GM21390 (cell line): ENCODE data around the gene KRT34.
"Not testable (repeated sequence)": the region's sequence is repeated elsewhere in the genome, so short reads cannot be mapped to it uniquely, and the experiment has no call there.

Source experiments
- ATAC-seq: cut with Tn5 transposase; IDR thresholded peaks from one replicate; pipeline ENCODE4 v1.9.1; 2021; ENCODE audit not compliant: unreplicated experiment

KRT34 gene

GRCh38 chr17:41404024-41404671 is 22.0 kb upstream of the KRT34 start:
- no peak for ATAC-seq

DNA sequence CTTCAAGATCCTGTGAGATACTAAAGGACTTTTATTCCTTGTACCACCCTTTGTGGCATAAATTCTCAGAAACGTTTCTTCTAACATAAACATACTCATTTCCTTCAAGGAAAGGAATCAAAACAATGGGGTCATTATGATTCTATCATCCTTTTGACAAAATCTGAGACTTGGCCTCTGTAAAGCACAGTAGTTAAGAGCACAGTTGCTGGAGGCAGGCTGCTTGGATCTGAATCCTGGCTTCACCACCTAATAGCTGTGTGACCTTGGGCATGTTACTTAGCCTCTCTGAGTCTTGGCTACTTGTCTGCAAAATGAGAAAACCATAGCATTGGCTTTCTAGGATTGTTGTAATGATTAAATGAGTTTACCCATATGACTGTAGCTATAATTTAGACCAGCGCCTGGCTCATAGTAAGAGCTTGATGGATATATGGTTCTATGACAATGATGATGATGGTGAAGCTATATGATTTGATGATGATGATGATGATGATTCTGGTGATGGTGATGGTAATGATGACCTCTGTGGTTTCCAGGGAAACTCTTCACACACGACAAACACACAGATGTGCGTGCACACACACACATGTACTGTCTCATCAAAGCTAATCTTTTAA is 21.4 kb upstream of the KRT34 start:
- no peak for ATAC-seq

- ATAC-seq: no peak
Observed at GRCh38 chr17:41402161-41402560, 20.1 kb upstream of the KRT34 start.

- no peak for ATAC-seq
Observed at GRCh38 chr17:41396996-41397660, 15.0 kb upstream of the KRT34 start, which contains the start of gene KRT31. Gene KRT31, minus strand, starts transcription at chr17:41397608. Its CDS starts 69 bp downstream, at chr17:41397539.

DNA sequence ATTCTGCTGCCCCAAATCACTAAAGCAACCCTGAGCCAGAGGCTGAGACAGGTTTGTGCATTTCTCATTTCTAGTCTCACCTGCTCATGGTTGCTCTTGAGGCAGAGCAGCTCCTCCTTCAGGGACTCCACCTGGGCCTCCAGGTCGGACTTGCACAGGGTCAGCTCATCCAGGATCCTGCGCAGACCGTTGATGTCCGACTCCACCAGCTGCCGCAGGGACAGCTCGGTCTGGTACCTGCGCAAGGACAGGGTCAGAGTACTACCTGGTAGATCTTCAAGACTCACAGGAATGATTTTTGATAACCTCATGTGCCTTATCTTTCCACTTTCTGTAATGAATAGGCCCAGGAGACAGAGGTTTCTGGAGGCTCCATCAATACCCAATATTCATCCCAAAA is 14.2 kb upstream of the KRT34 start:
- no peak for ATAC-seq

DNA sequence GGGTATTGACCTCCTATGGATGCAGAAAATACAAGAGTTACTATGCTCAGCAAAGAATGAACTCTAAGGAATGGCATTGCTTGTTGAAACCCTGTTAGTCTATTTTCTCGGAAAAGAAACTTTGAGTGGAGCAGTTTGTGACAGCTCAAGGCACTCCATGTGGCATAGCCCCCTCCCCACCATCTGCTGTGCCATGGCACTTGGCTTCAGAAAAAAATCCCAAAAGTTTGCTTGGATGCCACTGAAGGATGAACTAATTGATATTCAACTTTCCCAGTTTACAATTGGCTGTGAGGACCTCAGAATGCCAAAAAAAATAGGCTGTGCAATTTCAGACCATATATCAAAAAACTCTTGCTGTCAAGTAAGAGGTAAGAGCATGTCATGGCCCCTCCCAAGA is 13.5 kb upstream of the KRT34 start:
- no peak for ATAC-seq

DNA sequence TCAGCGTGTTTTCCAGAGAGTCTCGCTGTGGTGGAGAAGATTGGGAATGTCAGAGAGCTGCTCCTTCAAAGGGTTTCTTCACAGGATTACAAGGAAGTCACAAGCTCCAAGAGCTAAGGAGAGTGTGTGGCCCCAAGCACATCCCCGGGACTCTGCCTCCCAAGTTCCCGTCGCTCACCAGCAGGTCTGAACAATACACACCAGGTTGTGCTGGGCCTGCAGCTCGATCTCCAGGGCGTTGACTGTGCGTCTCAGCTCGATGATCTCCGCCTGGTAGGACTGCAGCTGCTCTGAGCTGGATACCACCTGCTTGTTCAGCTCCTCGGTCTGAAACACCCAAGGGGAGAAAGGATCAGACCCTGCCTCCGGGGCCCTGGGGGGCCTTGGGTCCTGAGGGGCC is 12.9 kb upstream of the KRT34 start:
- not testable (repeated sequence) for ATAC-seq

GRCh38 chr17:41394254-41394996 is 12.3 kb upstream of the KRT34 start:
- no peak for ATAC-seq

GRCh38 chr17:41393826-41394225 is 11.7 kb upstream of the KRT34 start:
- no peak for ATAC-seq

GRCh38 chr17:41393294-41393693 is 11.2 kb upstream of the KRT34 start:
- ATAC-seq: no peak

GRCh38 chr17:41392278-41392677 is 10.2 kb upstream of the KRT34 start:
- ATAC-seq: no peak

DNA sequence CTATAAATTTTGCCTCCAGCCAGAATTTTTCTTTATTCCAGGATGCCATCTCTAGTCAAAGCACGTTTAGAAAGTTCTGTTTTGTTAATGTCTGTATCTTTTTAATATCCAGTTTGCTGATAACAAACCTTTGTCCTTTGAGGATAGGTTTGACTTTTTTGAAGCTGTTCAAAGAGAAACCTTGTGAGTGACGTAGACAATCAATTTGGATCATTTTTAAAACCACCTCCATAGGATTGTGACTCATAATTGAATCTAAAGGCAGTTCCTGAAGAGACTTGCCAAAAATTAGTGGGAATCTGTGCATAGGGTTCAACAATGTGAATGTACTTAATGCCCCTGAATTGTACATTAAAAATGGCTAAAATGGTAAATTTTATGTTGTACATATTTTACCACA is 9.4 kb upstream of the KRT34 start:
- no peak for ATAC-seq

DNA sequence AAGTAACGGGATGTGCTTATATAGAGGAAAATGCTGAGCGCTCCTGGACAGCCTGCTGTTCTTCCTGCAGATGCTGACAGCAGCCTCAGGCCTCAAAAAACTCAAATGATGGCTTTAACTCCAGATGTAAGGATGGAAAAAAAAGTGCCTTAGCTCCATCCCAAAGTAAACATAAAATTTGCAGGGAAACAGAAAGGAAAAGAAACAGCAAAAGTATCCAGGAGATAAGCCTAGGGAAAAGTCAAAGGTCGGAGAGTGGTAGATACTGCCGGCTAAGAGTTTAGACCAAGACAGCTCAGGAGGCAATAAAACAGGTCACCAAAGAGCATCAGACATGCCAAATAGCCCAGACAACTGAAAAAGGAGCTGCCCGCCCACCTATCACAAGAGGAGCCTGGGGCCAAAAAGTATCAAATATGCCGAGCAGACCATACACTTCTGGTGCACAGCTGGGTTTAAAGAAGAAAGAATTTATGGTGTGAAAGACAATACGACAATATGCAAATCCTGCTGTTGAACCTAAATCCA is 8.4 kb upstream of the KRT34 start:
- ATAC-seq: no peak

DNA sequence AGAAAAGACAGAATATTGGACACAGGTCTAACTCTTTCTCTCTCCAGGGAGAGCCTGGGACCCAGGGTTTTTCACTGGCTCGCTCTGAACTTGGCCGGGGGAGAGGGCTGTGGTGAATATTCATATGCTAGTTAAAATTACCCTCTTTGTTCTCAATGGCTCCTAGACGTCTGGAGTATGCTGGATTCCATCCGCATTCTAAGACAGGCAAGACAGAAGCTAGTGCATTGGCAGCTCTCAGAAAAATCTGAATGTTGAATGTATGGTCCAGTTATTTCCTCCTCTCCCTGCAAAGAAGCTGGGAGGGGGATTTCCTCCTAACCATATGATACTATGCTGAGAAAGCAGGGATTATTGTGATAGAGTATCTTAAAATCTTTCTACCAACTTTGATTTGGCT is 5.6 kb upstream of the KRT34 start:
- no peak for ATAC-seq

DNA sequence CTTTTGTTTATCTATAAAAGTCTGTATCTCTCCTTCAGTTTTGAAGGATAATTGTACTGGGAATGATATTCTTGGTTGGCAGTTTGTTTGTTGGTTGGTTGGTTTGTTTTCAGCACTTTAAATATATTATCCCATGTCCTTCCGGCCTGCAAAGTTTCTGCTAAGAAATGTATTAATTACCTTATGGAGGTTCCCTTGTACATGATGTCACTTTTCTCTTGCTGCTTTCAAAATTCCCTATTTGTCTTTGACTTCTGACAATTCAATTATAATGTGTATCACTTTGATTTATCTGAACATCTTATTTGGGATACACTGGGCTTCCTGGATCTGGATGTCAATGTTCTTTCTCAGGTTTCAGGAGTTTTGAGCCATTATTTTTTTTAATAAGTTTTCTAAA is 4.1 kb upstream of the KRT34 start:
- ATAC-seq: no peak

GRCh38 chr17:41383690-41384089 is 1.6 kb upstream of the KRT34 start:
- ATAC-seq: no peak

DNA sequence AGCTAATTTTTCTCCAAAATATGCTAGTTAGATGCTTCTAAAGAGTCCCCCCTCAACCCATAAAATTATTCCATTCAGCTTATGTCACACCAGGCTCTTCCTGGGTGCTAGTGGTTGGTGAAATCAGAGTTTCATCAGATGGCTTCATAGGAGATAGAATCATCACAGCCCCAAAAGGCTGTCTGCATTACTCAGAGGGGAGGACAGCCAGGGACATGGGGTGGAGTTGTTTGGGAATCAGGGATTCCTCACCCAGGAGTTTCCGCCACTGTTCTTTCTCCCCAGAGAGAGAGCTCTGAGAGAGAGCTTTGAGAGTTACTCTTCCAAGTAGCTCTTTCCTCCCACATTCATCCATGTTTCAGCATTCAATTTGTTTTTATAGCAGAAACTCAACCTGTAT is 288 bp upstream of the KRT34 start:
- no peak for ATAC-seq

GRCh38 chr17:41380091-41380490 is 2.0 kb downstream of the KRT34 start:
- ATAC-seq: not testable (repeated sequence)

DNA sequence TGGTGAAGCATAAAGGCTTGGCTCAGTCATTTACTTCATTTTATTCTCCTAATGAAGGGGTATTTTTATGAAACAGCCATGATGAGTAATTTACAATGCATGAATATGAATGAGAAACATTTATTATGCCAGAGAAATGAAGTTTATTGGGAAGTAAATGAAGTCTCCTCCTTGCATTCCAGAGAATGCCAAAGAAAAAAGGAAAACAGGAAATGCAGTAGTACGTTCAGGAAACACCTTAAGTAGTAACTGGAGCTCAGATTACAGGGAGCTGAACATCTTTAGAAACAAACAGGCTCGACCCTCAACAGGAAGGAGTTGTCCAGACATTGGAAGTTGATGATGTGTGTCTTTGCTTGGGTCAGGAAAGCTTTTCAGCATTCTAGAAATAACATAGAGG is 4.6 kb downstream of the KRT34 start:
- ATAC-seq: no peak

DNA sequence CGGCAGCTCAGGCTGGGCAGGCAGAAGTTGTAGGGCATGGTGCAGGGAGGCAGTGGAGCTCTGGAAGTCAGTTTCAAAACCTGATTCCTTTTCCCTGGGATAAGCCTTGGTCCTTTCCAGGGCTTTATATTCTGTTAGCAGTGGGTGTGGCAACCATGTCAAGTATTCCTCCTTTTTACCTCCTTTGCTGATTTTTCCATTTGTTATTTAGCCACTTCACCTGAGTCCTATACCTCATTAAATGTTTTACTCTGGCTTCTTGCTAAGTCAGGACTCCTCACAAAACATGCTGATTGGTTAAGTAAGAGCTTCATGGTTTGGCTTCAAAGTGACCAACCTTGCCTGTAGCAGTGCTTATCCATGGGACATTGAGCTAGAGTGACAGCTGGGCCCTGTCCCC is 12.4 kb downstream of the KRT34 start, which contains the start of gene KRT33B:
TSS of gene KRT33B (minus strand) at position 101 of the 400 bp plus-strand sequence. CDS start at position 38, 63 bp downstream.
- ATAC-seq: no peak

- ATAC-seq: no peak
Observed at GRCh38 chr17:41369023-41369422, 13.1 kb downstream of the KRT34 start.
